SJCRH30 (cell line): ENCODE data around the gene MAP4. TPM values are rescaled to one million over a fixed set of nuclear protein-coding genes. Genes with fewer than 3 reads are reported as not detected.
"Not testable (repeated sequence)": the region's sequence is repeated elsewhere in the genome, so short reads cannot be mapped to it uniquely, and the experiment has no call there.

Experiments
- DNase-seq, 2 experiments: peaks; one replicate each; pipeline ENCODE4 v3.0.0-alpha.2; 2015 to 2020
- H3K27ac ChIP-seq: fragments of 250-450 bp; sonication (Bioruptor Pico); 2 replicates; pipeline ENCODE4 v1.5.1; 2020; ENCODE audit warnings: mild to moderate bottlenecking, moderate library complexity
- H3K27me3 ChIP-seq: fragments of 250-450 bp; sonication (Bioruptor Pico); 2 replicates; pipeline ENCODE4 v1.5.1; 2020; ENCODE audit warnings: mild to moderate bottlenecking, moderate library complexity
- H3K36me3 ChIP-seq: fragments of 250-450 bp; sonication (Bioruptor Pico); 2 replicates; pipeline ENCODE4 v1.5.1; 2020; ENCODE audit warnings: mild to moderate bottlenecking, moderate library complexity
- H3K4me1 ChIP-seq: fragments of 250-450 bp; sonication (Bioruptor Pico); 2 replicates; pipeline ENCODE4 v1.5.1; 2020; ENCODE audit warnings: mild to moderate bottlenecking, moderate library complexity
- H3K4me3 ChIP-seq: fragments of 250-450 bp; sonication (Bioruptor Pico); 2 replicates; pipeline ENCODE4 v1.5.1; 2020; ENCODE audit warnings: mild to moderate bottlenecking, moderate library complexity
- H3K9me3 ChIP-seq: fragments of 250-450 bp; sonication (Bioruptor Pico); replicated peaks from 2 replicates; pipeline ENCODE4 v1.5.1; 2020; ENCODE audit warnings: mild to moderate bottlenecking, moderate library complexity
- total RNA-seq: library from RNA; depleted of rRNA; stranded (reverse); fragments of >200 nt; shearing (Covaris generic); gene quantifications from 2 replicates; pipeline ENCODE4 v1.2.3, GENCODE V29; 2014

MAP4 gene
- total RNA-seq, 1 experiment from 2014 or later = 65.4 TPM

- no peak overlapping the region for H3K4me3 ChIP-seq
- no peak for DNase-seq
- H3K4me1 ChIP-seq = no peaks in the 10 kb centered on the region; the same call in 1 of the 2 replicates
- no peak overlapping the region for H3K27ac ChIP-seq
- H3K36me3 ChIP-seq = no peaks in the 10 kb centered on the region
- H3K9me3 ChIP-seq = no peaks in the 10 kb centered on the region
- H3K27me3 ChIP-seq = no peaks in the 10 kb centered on the region
Observed at GRCh38 chr3:48026951-48027908, 11.0 kb upstream of the MAP4 start.

GRCh38 chr3:48026098-48026497, 9.9 kb upstream of the MAP4 start:
- Histone ChIP-seq H3K27me3 (no peaks in the 10 kb centered on the region), H3K9me3 (no peaks in the 10 kb centered on the region), H3K4me3 (no peak overlapping the region), H3K4me1 (no peaks in the 10 kb centered on the region; the same call in 1 of the 2 replicates), H3K27ac (no peak overlapping the region), H3K36me3 (no peaks in the 10 kb centered on the region)
- DNase-seq = no peak

- H3K9me3 ChIP-seq = no peaks in the 10 kb centered on the region
- no peaks in the 10 kb centered on the region for H3K27me3 ChIP-seq
- no peaks in the 10 kb centered on the region; the same call in 1 of the 2 replicates for H3K4me1 ChIP-seq
- no peaks in the 10 kb centered on the region for H3K36me3 ChIP-seq
- no peak overlapping the region for H3K4me3 ChIP-seq
- no peak overlapping the region for H3K27ac ChIP-seq
- no peak for DNase-seq
Observed at GRCh38 chr3:48024401-48024800, 8.2 kb upstream of the MAP4 start.

DNA sequence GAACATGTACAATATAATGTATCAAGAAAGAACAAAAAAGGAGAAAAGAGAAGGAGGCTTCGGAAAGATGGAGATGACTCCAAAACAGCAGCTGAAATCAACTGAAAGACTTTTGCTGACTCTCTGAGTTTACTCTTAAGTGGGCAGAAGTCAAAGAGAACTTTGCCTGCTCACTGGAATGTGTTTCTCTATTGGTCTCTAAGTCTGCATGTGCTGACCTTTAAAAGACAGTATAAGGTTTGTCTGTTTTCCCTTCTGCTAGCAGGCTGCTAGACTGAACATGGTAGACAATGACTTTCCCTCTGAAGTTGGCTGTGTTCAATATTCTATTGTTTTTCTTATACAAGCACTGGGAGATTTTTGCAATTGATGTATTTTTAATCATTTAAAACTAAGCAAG, 7.2 kb upstream of the MAP4 start:
- Histone ChIP-seq H3K4me3 (no peak overlapping the region), H3K27ac (no peak overlapping the region), H3K27me3 (no peaks in the 10 kb centered on the region), H3K9me3 (no peaks in the 10 kb centered on the region), H3K4me1 (peaks cover 5% of the 10 kb centered on the region; the same call in 1 of the 2 replicates), H3K36me3 (no peaks in the 10 kb centered on the region)
- DNase-seq = no peak

GRCh38 chr3:48022178-48022577, 6.0 kb upstream of the MAP4 start:
- no peaks in the 10 kb centered on the region for H3K27me3 ChIP-seq
- no peak for DNase-seq
- H3K27ac ChIP-seq = no peak overlapping the region
- H3K4me1 ChIP-seq = peaks cover 8% of the 10 kb centered on the region; the same call in 1 of the 2 replicates
- no peak overlapping the region for H3K4me3 ChIP-seq
- H3K36me3 ChIP-seq = no peaks in the 10 kb centered on the region
- H3K9me3 ChIP-seq = no peaks in the 10 kb centered on the region

DNA sequence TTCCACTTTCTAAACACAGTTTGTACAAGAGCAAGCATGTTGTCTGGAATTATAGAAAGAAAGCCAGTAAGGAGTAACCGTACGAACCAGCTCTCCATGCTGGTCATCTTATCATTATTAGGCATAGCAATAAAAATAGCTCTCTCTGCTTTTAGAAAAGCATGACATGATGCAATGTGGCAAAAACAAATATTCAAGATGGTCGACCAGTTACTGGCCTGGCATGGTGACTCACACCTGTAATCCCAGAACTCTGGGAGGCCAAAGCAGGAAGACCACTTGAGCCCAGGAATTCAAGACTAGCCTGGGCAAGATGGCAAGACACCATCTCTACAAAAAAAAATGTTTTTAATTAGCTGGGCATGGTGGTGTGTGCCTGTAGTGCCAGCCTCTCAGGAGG, 2.6 kb upstream of the MAP4 start:
- no peak for DNase-seq
- H3K4me3 ChIP-seq = no peak overlapping the region
- no peaks in the 10 kb centered on the region for H3K9me3 ChIP-seq
- H3K4me1 ChIP-seq = peaks cover 33% of the 10 kb centered on the region
- H3K27me3 ChIP-seq = no peaks in the 10 kb centered on the region
- no peak overlapping the region for H3K27ac ChIP-seq
- H3K36me3 ChIP-seq = no peaks in the 10 kb centered on the region

- H3K36me3 ChIP-seq = no peaks in the 10 kb centered on the region
- peaks cover 45% of the 10 kb centered on the region for H3K4me1 ChIP-seq
- H3K4me3 ChIP-seq = no peak overlapping the region
- DNase-seq = peak; percentile 56 to 82
- H3K27ac ChIP-seq = peak overlapping the region; percentile 67
- no peaks in the 10 kb centered on the region for H3K27me3 ChIP-seq
- H3K9me3 ChIP-seq = no peaks in the 10 kb centered on the region
Observed at GRCh38 chr3:48015431-48016180, 610 bp downstream of the MAP4 start.

DNA sequence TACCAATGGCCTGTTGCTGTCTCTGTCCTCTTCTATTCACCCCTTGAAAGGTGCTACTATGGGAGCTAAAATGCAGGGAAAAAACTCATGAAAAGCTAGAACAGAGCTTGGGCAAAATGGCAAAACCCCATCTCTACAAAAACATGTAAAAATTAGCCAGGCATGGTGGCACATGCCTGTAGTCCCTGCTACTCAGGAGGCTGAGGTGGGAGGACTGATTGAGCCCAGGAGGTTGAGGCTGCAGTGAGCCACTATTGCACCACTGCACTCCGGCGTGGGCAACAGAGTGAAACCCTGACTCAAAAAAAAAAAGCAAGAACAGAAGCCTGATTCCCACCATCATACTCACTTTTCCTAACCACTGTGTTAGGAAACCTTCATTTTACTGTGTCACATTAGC, 1.9 kb downstream of the MAP4 start:
- Histone ChIP-seq H3K36me3 (peaks cover 1% of the 10 kb centered on the region; the same call in 1 of the 2 replicates), H3K4me3 (no peak overlapping the region), H3K27me3 (no peaks in the 10 kb centered on the region), H3K9me3 (0 out of 2 replicates have a peak, but pooled peaks cover 3% of the 10 kb centered on the region), H3K27ac (no peak overlapping the region), H3K4me1 (peaks cover 45% of the 10 kb centered on the region)
- DNase-seq = no peak

- no peaks in the 10 kb centered on the region for H3K27me3 ChIP-seq
- no peak overlapping the region for H3K4me3 ChIP-seq
- DNase-seq = peak; percentile 18 to 56
- H3K9me3 ChIP-seq = 0 out of 2 replicates have a peak, but pooled peaks cover 3% of the 10 kb centered on the region
- peaks cover 8% of the 10 kb centered on the region; the same call in 1 of the 2 replicates for H3K36me3 ChIP-seq
- no peak overlapping the region for H3K27ac ChIP-seq
- peaks cover 39% of the 10 kb centered on the region for H3K4me1 ChIP-seq
Observed at GRCh38 chr3:48013288-48013980, 2.8 kb downstream of the MAP4 start.

DNA sequence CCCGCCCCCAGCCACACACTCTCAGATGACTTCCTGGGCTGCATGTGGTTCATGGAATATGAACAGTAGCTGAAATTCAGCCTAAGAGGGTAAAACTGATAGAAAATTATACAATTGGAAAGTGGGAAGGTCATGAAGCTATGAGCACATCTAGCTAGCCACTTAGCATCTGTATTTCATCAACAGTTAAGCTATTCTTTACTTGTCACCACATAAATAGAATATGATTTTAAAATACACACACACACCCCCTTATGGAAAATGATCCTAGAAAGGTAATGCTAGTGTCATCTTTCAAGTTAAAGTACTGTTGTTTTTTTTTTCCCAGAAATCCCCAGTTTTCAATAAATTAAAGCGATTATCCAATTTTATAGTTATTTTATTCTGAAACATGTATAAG, 3.6 kb downstream of the MAP4 start:
- Histone ChIP-seq H3K4me1 (peaks cover 39% of the 10 kb centered on the region), H3K4me3 (no peak overlapping the region), H3K36me3 (peaks cover 8% of the 10 kb centered on the region; the same call in 1 of the 2 replicates), H3K27ac (no peak overlapping the region), H3K9me3 (0 out of 2 replicates have a peak, but pooled peaks cover 3% of the 10 kb centered on the region), H3K27me3 (no peaks in the 10 kb centered on the region)
- no peak for DNase-seq

GRCh38 chr3:48008066-48008465, 8.2 kb downstream of the MAP4 start:
- not testable (repeated sequence) for H3K27ac ChIP-seq, DNase-seq, H3K9me3 ChIP-seq, H3K36me3 ChIP-seq, H3K4me1 ChIP-seq, H3K27me3 ChIP-seq, H3K4me3 ChIP-seq

GRCh38 chr3:48007361-48007760, 8.9 kb downstream of the MAP4 start:
- not testable (repeated sequence) for H3K27me3 ChIP-seq, H3K9me3 ChIP-seq, H3K36me3 ChIP-seq, H3K4me1 ChIP-seq, DNase-seq, H3K4me3 ChIP-seq, H3K27ac ChIP-seq

DNA sequence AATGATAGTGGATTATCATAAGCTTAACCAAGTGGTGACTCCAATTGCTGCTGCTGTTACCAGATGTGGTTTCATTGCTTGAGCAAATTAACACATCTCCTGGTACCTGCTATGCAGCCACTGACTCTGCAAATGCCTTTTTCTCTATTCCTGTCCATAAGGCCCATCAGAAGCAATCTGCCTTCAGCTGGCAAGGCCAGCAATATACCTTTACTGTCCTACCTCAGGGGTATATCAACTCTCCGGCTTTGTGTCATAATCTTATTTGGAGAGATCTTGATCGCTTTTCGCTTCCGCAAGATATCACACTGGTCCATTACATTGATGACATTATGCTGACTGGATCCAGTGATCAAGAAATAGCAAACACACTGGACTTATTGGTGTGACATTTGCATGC, 9.4 kb downstream of the MAP4 start:
- not testable (repeated sequence) for H3K27ac ChIP-seq, H3K4me1 ChIP-seq, H3K27me3 ChIP-seq, H3K36me3 ChIP-seq, H3K4me3 ChIP-seq, DNase-seq, H3K9me3 ChIP-seq

DNA sequence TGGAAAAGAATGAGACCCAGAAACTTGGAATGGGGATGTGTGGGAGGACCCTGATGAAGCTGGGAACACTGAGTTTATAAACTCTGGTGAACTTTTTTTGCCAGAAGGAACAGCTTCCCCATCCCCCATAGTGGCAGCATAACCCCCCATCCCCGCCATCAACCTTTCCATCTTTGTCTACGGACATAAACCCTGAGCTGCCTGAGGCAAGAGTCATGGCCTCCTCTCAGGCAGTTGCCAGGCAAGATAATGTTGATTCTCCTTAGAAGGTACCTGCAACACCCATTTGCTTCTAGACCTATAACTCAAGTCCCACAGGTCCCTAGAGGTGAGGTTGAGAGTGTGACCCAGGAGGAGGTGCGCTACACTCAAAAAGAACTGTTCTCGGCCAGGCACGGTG, 11.5 kb downstream of the MAP4 start:
- no peaks in the 10 kb centered on the region for H3K27me3 ChIP-seq
- no peaks in the 10 kb centered on the region for H3K4me1 ChIP-seq
- H3K36me3 ChIP-seq = peaks cover 8% of the 10 kb centered on the region; the same call in 1 of the 2 replicates
- no peak overlapping the region for H3K4me3 ChIP-seq
- DNase-seq = no peak
- H3K27ac ChIP-seq = no peak overlapping the region
- H3K9me3 ChIP-seq = no peaks in the 10 kb centered on the region
